Large intestine (tissue), 1 donor: ENCODE data around the gene VNN1. TPM values are rescaled to one million over a fixed set of nuclear protein-coding genes. Genes with fewer than 3 reads are reported as not detected.

Source experiments
- polyA plus RNA-seq: library from polyadenylated mRNA; unstranded; fragments of 120-200 nt; gene quantifications from one replicate; pipeline ENCODE4 v1.2.1, GENCODE V29; 2013

VNN1 gene
- polyA plus RNA-seq, 1 donor, result 2.0 TPM

Other genes with a start within 250 kb of the VNN1 start
- 78.6 TPM for gene STX7, start 200.9 kb downstream of the VNN1 start, polyA plus RNA-seq
- gene TAAR9, start 175.8 kb downstream of the VNN1 start, polyA plus RNA-seq, result not detected
- not detected for gene TAAR8, start 161.4 kb downstream of the VNN1 start, polyA plus RNA-seq
- gene TAAR6, start 143.7 kb downstream of the VNN1 start, polyA plus RNA-seq, result not detected
- gene TAAR5, start 124.3 kb downstream of the VNN1 start, polyA plus RNA-seq, result not detected
- gene TAAR2, start 89.8 kb downstream of the VNN1 start, polyA plus RNA-seq, result not detected
- not detected for gene TAAR1, start 54.9 kb downstream of the VNN1 start, polyA plus RNA-seq
- gene VNN2, start 43.8 kb upstream of the VNN1 start, polyA plus RNA-seq, result 1.2 TPM
- 27.9 TPM for gene SLC18B1, start 84.6 kb upstream of the VNN1 start, polyA plus RNA-seq
- gene RPS12, start 100.5 kb upstream of the VNN1 start, polyA plus RNA-seq, result 2,932 TPM